ENCODE data around the gene A2M. TPM values are rescaled to one million over a fixed set of nuclear protein-coding genes. Genes with fewer than 3 reads are reported as not detected.

The A2M gene
- total and polyA plus RNA-seq, 2 donors (not counting 3 experiments of a cell fraction or from before 2014, with no cell fraction given): 11.5 to 16.9 TPM

- CTCF ChIA-PET: interaction anchor here (0.8 kb wide), 1 partner anchor 18 kb away, joined by 3 read pairs; no protein-coding TSS in a partner anchor
- dilution Hi-C loops (cut with MboI; ENCODE audit: extremely low pct_ligation_motif_present, low sequenced_read_pairs) (no loop called here), intact Hi-C loops (cut with micrococcal nuclease) (no loop called here)
- H3K27me3 ChIP-seq (ENCODE audit: control insufficient read depth in 2 of 2, insufficient read depth in 2 of 2, low read length in 2 of 2): peaks cover 0 to 5% of the 10 kb centered on the region in 2 experiments
- H3K27ac ChIP-seq (ENCODE audit: insufficient read depth, low read depth, low read length): no peak overlapping the region
- H4K20me1 ChIP-seq (replicated peaks; ENCODE audit: control insufficient read depth, extremely low read depth, insufficient read depth, low read length): no peaks in the 10 kb centered on the region
- H3K36me3 ChIP-seq (ENCODE audit: control insufficient read depth in 2 of 2, extremely low read depth in 1 of 2, insufficient read depth in 2 of 2, low read length in 2 of 2): no peaks in the 10 kb centered on the region
- H3K9me3 ChIP-seq (replicated peaks; ENCODE audit: control insufficient read depth, insufficient read depth, low read length): no peaks in the 10 kb centered on the region
- H3K9ac ChIP-seq (replicated peaks; ENCODE audit: extremely low read depth, insufficient read depth, low read length): no peak overlapping the region
- H2AFZ ChIP-seq (ENCODE audit: low read depth, low read length): no peak overlapping the region
- H3K4me2 ChIP-seq (ENCODE audit: insufficient read depth, low read length): no peak overlapping the region
- TF ChIP-seq MAX (IDR thresholded peaks at IDR 0.05; ENCODE audit: insufficient read depth, insufficient read length) (no peak), GATA2 (IDR thresholded peaks at IDR 0.05; ENCODE audit: insufficient read depth, insufficient read length, low read depth, low read length) (no peak), JUN (IDR thresholded peaks at IDR 0.05; ENCODE audit: borderline replicate concordance, insufficient read depth, insufficient read length, low read depth) (no peak)
- H3K9me1 ChIP-seq (replicated peaks; ENCODE audit: control insufficient read depth, extremely low read depth, insufficient read depth, low read length): peaks cover 2% of the 10 kb centered on the region
- DNase-seq (ENCODE audit: low read depth, low spot score) (no peak), FAIRE-seq (no peak)
- H3K4me1 ChIP-seq (ENCODE audit: control insufficient read depth, extremely low read depth, insufficient read depth, low read length): no peaks in the 10 kb centered on the region
- H3K79me2 ChIP-seq (ENCODE audit: control insufficient read depth, insufficient read depth, low read length): no peaks in the 10 kb centered on the region
- POLR2A ChIA-PET: no interaction called here
- no peak overlapping the region for H3K4me3 ChIP-seq (replicated peaks in 1 of 3; ENCODE audit: insufficient read depth in 1 of 3, low read depth in 1 of 3, low read length in 3 of 3)
- BruUV-seq (replicated peaks): no TSS peak
Measured at GRCh38 chr12:9081667-9082427, 33.9 kb downstream of the A2M start.

- dilution Hi-C loops (cut with MboI; ENCODE audit: extremely low pct_ligation_motif_present, low sequenced_read_pairs) (no loop called here), intact Hi-C loops (cut with micrococcal nuclease) (no loop called here)
- no TSS peak for BruUV-seq (replicated peaks)
- Histone ChIP-seq H3K36me3 (ENCODE audit: control insufficient read depth in 2 of 2, extremely low read depth in 1 of 2, insufficient read depth in 2 of 2, low read length in 2 of 2) (no peaks in the 10 kb centered on the region), H3K9me3 (replicated peaks; ENCODE audit: control insufficient read depth, insufficient read depth, low read length) (no peaks in the 10 kb centered on the region), H3K4me1 (ENCODE audit: control insufficient read depth, extremely low read depth, insufficient read depth, low read length) (no peaks in the 10 kb centered on the region), H3K9me1 (replicated peaks; ENCODE audit: control insufficient read depth, extremely low read depth, insufficient read depth, low read length) (peaks cover 2% of the 10 kb centered on the region), H3K79me2 (ENCODE audit: control insufficient read depth, insufficient read depth, low read length) (no peaks in the 10 kb centered on the region), H3K27me3 (ENCODE audit: control insufficient read depth in 2 of 2, insufficient read depth in 2 of 2, low read length in 2 of 2) (peaks cover 2 to 3% of the 10 kb centered on the region in 2 experiments), H3K4me2 (ENCODE audit: insufficient read depth, low read length) (no peak overlapping the region), H3K27ac (ENCODE audit: insufficient read depth, low read depth, low read length) (no peak overlapping the region), H2AFZ (ENCODE audit: low read depth, low read length) (no peak overlapping the region), H3K4me3 (replicated peaks in 1 of 3; ENCODE audit: insufficient read depth in 1 of 3, low read depth in 1 of 3, low read length in 3 of 3) (no peak overlapping the region), H3K9ac (replicated peaks; ENCODE audit: extremely low read depth, insufficient read depth, low read length) (no peak overlapping the region), H4K20me1 (replicated peaks; ENCODE audit: control insufficient read depth, extremely low read depth, insufficient read depth, low read length) (no peaks in the 10 kb centered on the region)
- no peak for DNase-seq (ENCODE audit: low read depth, low spot score)
- TF ChIP-seq EZH2 (IDR thresholded peaks at IDR 0.05; ENCODE audit: borderline replicate concordance, low read depth, low read length, severe bottlenecking) (no peak), MYC (IDR thresholded peaks at IDR 0.05; ENCODE audit: low read depth, low read length) (no peak), FOS (IDR thresholded peaks at IDR 0.05; ENCODE audit: borderline replicate concordance, insufficient read depth, low read length) (no peak), GATA2 (IDR thresholded peaks at IDR 0.05; ENCODE audit: insufficient read depth, insufficient read length, low read depth, low read length) (no peak), JUN (IDR thresholded peaks at IDR 0.05; ENCODE audit: borderline replicate concordance, insufficient read depth, insufficient read length, low read depth) (no peak), CTCF (IDR thresholded peaks at IDR 0.05; ENCODE audit: extremely low read depth in 1 of 2, insufficient read depth in 1 of 2, low read depth in 1 of 2, low read length in 2 of 2) (no peak), POLR2AphosphoS5 (IDR thresholded peaks at IDR 0.05; ENCODE audit: insufficient read depth, low read depth, low read length) (no peak), MAX (IDR thresholded peaks at IDR 0.05; ENCODE audit: insufficient read depth, insufficient read length) (no peak), POLR2A (IDR thresholded peaks at IDR 0.05; ENCODE audit: low read depth, low read length) (no peak)
- POLR2A ChIA-PET: no interaction called here
- CTCF ChIA-PET: interaction anchor here (0.9 to 1.5 kb wide), 3 partner anchors 13 to 30 kb away, joined by 3 to 8 read pairs (median 7); no protein-coding TSS in a partner anchor
- FAIRE-seq: no peak
Measured at GRCh38 chr12:9079883-9080675, 35.6 kb downstream of the A2M start.
